ENCODE data around the gene LMX1B.

The LMX1B gene

GRCh38 chr9:126619361-126620135, 5.8 kb downstream of the LMX1B start:
- no peak for DNase-seq

GRCh38 chr9:126620478-126620877, 6.8 kb downstream of the LMX1B start:
- DNase-seq: no peak

GRCh38 chr9:126621061-126621918, 7.6 kb downstream of the LMX1B start:
- no peak for DNase-seq

GRCh38 chr9:126621919-126622735, 8.4 kb downstream of the LMX1B start:
- DNase-seq: no peak

- DNase-seq: no peak
Observed at GRCh38 chr9:126623314-126623666, 9.6 kb downstream of the LMX1B start.

- no peak for DNase-seq
Observed at GRCh38 chr9:126623667-126624478, 10.1 kb downstream of the LMX1B start.

- no peak for DNase-seq
Observed at GRCh38 chr9:126624479-126624826, 10.7 kb downstream of the LMX1B start.

- no peak for DNase-seq
Observed at GRCh38 chr9:126624912-126625311, 11.2 kb downstream of the LMX1B start.

- no peak for DNase-seq
Observed at GRCh38 chr9:126625329-126626126, 11.8 kb downstream of the LMX1B start.

- DNase-seq: no peak
Observed at GRCh38 chr9:126626127-126626925, 12.6 kb downstream of the LMX1B start.

GRCh38 chr9:126626926-126627233, 13.2 kb downstream of the LMX1B start:
- no peak for DNase-seq

- DNase-seq: no peak
Observed at GRCh38 chr9:126628146-126628545, 14.4 kb downstream of the LMX1B start.

GRCh38 chr9:126628969-126629674, 15.4 kb downstream of the LMX1B start:
- DNase-seq: no peak

GRCh38 chr9:126630458-126631237, 16.9 kb downstream of the LMX1B start:
- DNase-seq: no peak

GRCh38 chr9:126631254-126631653, 17.5 kb downstream of the LMX1B start:
- no peak for DNase-seq

GRCh38 chr9:126633881-126634558, 20.3 kb downstream of the LMX1B start:
- no peak for DNase-seq

GRCh38 chr9:126635061-126635460, 21.3 kb downstream of the LMX1B start:
- no peak for DNase-seq

GRCh38 chr9:126635661-126636439, 22.1 kb downstream of the LMX1B start:
- DNase-seq: no peak
